HepG2 (cell line): ENCODE data around the gene SHISA9. TPM values are rescaled to one million over a fixed set of nuclear protein-coding genes. Genes with fewer than 3 reads are reported as not detected.

Experiments
- ATAC-seq: fragments of 200-7000 bp; cut with Tn5 transposase; 3 replicates; pipeline ENCODE4 v1.9.1; 2020; ENCODE audit warnings: mild to moderate bottlenecking, moderate library complexity
- BruUV-seq: library from RNA; stranded (reverse); fragments of 400-500 nt; replicated peaks from 2 replicates; lab custom pipeline; 2021; lab: Mats Ljungman, UMichigan
- CTCF ChIA-PET: fragments of 300-600 bp; formaldehyde crosslinking; extraction: SDS; loops from one replicate; lab custom pipeline; 2021; ENCODE audit warnings: low total read pairs, inconsistent platforms, low intra/inter-chr PET ratio; lab: Yijun Ruan, JAX
- POLR2A ChIA-PET: fragments of 350-600 bp; sonication (Branson Sonifier 250); formaldehyde crosslinking; loops from one replicate; lab custom pipeline; 2020; ENCODE audit warnings: antibody characterized with exemption, inconsistent platforms; lab: Yijun Ruan, JAX
- DNase-seq: peaks from one replicate; pipeline ENCODE4 v3.0.0-alpha.2; 2015; ENCODE audit warnings: low spot score
- FAIRE-seq: peaks from 3 replicates; lab custom pipeline; 2011; peaks lifted over from hg19 to GRCh38; lab: Jason Lieb, UNC
- H2AFZ ChIP-seq: one replicate; pipeline ENCODE4 v1.6.1; 2011; ENCODE audit warnings: low read length, inconsistent platforms
- H3K27ac ChIP-seq: fragments of 300-600 bp; 3 replicates; pipeline ENCODE4 v1.8.0; 2011; ENCODE audit warnings: mixed run types, mild to moderate bottlenecking, mixed read lengths, low read length, inconsistent platforms; ENCODE audit not compliant: insufficient read depth; ENCODE audit errors: extremely low read length
- H3K27me3 ChIP-seq, 2 experiments: fragments of 200-600 bp in 1 of 2; 2 replicates in 1 of 2; 3 replicates in 1 of 2; pipeline versions ENCODE4 v1.6.0 to v1.8.0; 2011; ENCODE audit warnings: low read length in 2 of 2, mild to moderate bottlenecking in 2 of 2, moderate library complexity in 2 of 2, inconsistent platforms in 1 of 2; ENCODE audit not compliant: insufficient read depth in 2 of 2, control insufficient read depth in 1 of 2
- H3K36me3 ChIP-seq, 2 experiments: fragments of 200-600 bp in 1 of 2; replicated peaks in 1 of 2; 2 replicates in 1 of 2; 3 replicates in 1 of 2; pipeline versions ENCODE4 v1.5.1 to v1.8.0; 2011; ENCODE audit warnings: low read length in 2 of 2, inconsistent platforms in 1 of 2; ENCODE audit not compliant: insufficient read depth in 2 of 2, control insufficient read depth in 1 of 2
- H3K4me1 ChIP-seq: 2 replicates; pipeline ENCODE4 v1.5.1; 2012; ENCODE audit warnings: low read length, inconsistent platforms; ENCODE audit not compliant: insufficient read depth
- H3K4me2 ChIP-seq: 2 replicates; pipeline ENCODE4 v1.6.0; 2011; ENCODE audit warnings: low read depth, low read length, inconsistent platforms
- H3K4me3 ChIP-seq, 3 experiments: fragments of 200-600 bp in 1 of 3; sonication (generic), shearing (Covaris generic) in 1 of 3; replicated peaks in 1 of 3; 2 replicates each; pipeline ENCODE4 v1.5.1; 2011 to 2016; ENCODE audit warnings: low read length in 3 of 3, inconsistent platforms in 2 of 3, low read depth in 2 of 3, mild to moderate bottlenecking in 2 of 3, control low read depth in 1 of 3, mixed read lengths in 1 of 3; ENCODE audit not compliant: insufficient read depth in 1 of 3
- H3K79me2 ChIP-seq: one replicate; pipeline ENCODE4 v1.6.1; 2011; ENCODE audit warnings: low read length, inconsistent platforms; ENCODE audit not compliant: insufficient read depth
- H3K9ac ChIP-seq: 2 replicates; pipeline ENCODE4 v1.6.0; 2011; ENCODE audit warnings: mild to moderate bottlenecking, low read depth, low read length, inconsistent platforms; ENCODE audit not compliant: insufficient read depth
- H3K9me3 ChIP-seq: 2 replicates; pipeline ENCODE4 v1.5.1; 2012; ENCODE audit warnings: mild to moderate bottlenecking, low read length
- H4K20me1 ChIP-seq: 2 replicates; pipeline ENCODE4 v1.6.0; 2011; ENCODE audit warnings: inconsistent platforms, mild to moderate bottlenecking, low read length, moderate library complexity; ENCODE audit not compliant: insufficient read depth
- CREB1 ChIP-seq, 2 experiments: fragments of 450-650 bp in 1 of 2; IDR thresholded peaks; 2 replicates each; pipeline ENCODE4 v1.6.1; 2016 to 2017; ENCODE audit warnings: control low read depth in 1 of 2, mild to moderate bottlenecking in 1 of 2, missing compliant biosample characterization in 1 of 2, missing genetic modification characterization in 1 of 2
- ESRRA ChIP-seq: sonication (generic); formaldehyde crosslinking; IDR thresholded peaks from 2 replicates; pipeline ENCODE4 v1.5.1; 2020; ENCODE audit warnings: mild to moderate bottlenecking, low read depth, missing genetic modification reagents
- FOXA3 ChIP-seq: IDR thresholded peaks from 2 replicates; pipeline ENCODE4 v1.6.1; 2016; ENCODE audit warnings: missing genetic modification reagents, missing compliant biosample characterization
- HNF4A ChIP-seq: sonication (generic); formaldehyde crosslinking; IDR thresholded peaks from 2 replicates; pipeline ENCODE4 v1.4.0; 2020; ENCODE audit warnings: missing genetic modification reagents
- HOXA5 ChIP-seq: sonication (generic); formaldehyde crosslinking; IDR thresholded peaks from 2 replicates; pipeline ENCODE4 v1.4.0; 2020; ENCODE audit warnings: missing genetic modification reagents
- IRX3 ChIP-seq: sonication (generic); formaldehyde crosslinking; IDR thresholded peaks from 2 replicates; pipeline ENCODE4 v1.8.1; 2023; ENCODE audit warnings: mild to moderate bottlenecking, low read depth, missing genetic modification reagents, borderline replicate concordance
- KAT2B ChIP-seq: fragments of 150-350 bp; IDR thresholded peaks from 2 replicates; pipeline ENCODE4 v1.6.1; 2014; ENCODE audit warnings: low read depth, low read length, borderline replicate concordance
- KDM4B ChIP-seq: sonication (generic); formaldehyde crosslinking; IDR thresholded peaks from 2 replicates; pipeline ENCODE4 v1.4.0; 2020; ENCODE audit warnings: missing genetic modification reagents
- LCORL ChIP-seq, 2 experiments: fragments of 450-650 bp in 1 of 2; sonication (generic) in 1 of 2; formaldehyde crosslinking in 1 of 2; IDR thresholded peaks; 2 replicates each; pipeline versions ENCODE4 v1.5.0 to v1.6.1; 2017 to 2020; ENCODE audit warnings: antibody characterized with exemption in 1 of 2, missing genetic modification reagents in 1 of 2
- MEF2D ChIP-seq: sonication (generic); formaldehyde crosslinking; IDR thresholded peaks from 2 replicates; pipeline ENCODE4 v1.5.1; 2020; ENCODE audit warnings: mild to moderate bottlenecking, missing genetic modification reagents
- MIER3 ChIP-seq: IDR thresholded peaks from 2 replicates; pipeline ENCODE4 v1.6.1; 2016; ENCODE audit warnings: missing compliant biosample characterization, borderline replicate concordance
- POLR2A ChIP-seq, 2 experiments: IDR thresholded peaks; 2 replicates each; pipeline ENCODE4 v1.6.1; 2011; ENCODE audit warnings: low read depth in 2 of 2, low read length in 2 of 2, mild to moderate bottlenecking in 1 of 2, moderate library complexity in 1 of 2; ENCODE audit not compliant: insufficient read depth in 1 of 2
- SMAD9 ChIP-seq: sonication (generic); formaldehyde crosslinking; IDR thresholded peaks from 2 replicates; pipeline ENCODE4 v1.5.1; 2020; ENCODE audit warnings: mild to moderate bottlenecking, missing genetic modification reagents
- ZNF230 ChIP-seq: sonication (generic); formaldehyde crosslinking; IDR thresholded peaks from 2 replicates; pipeline ENCODE4 v1.4.0; 2020; ENCODE audit warnings: mild to moderate bottlenecking, missing genetic modification reagents
- ZNF24 ChIP-seq: fragments of 450-650 bp; IDR thresholded peaks from 2 replicates; pipeline ENCODE4 v1.6.1; 2017; ENCODE audit warnings: antibody characterized with exemption, mild to moderate bottlenecking
- ZNF274 ChIP-seq: sonication (generic); formaldehyde crosslinking; IDR thresholded peaks from 2 replicates; pipeline ENCODE4 v1.5.1; 2020; ENCODE audit warnings: mild to moderate bottlenecking, missing genetic modification reagents
- ZNF367 ChIP-seq: sonication (generic); formaldehyde crosslinking; IDR thresholded peaks from 2 replicates; pipeline ENCODE4 v1.4.0; 2020; ENCODE audit warnings: missing genetic modification reagents, borderline replicate concordance
- ZNF510 ChIP-seq: sonication (generic); formaldehyde crosslinking; IDR thresholded peaks from 2 replicates; pipeline ENCODE4 v1.4.0; 2020; ENCODE audit warnings: low read depth, mild to moderate bottlenecking, missing genetic modification reagents
- ZNF543 ChIP-seq: sonication (generic); formaldehyde crosslinking; IDR thresholded peaks from 2 replicates; pipeline ENCODE4 v1.4.0; 2020; ENCODE audit warnings: mild to moderate bottlenecking, missing genetic modification reagents
- ZNF788 ChIP-seq: sonication (generic); formaldehyde crosslinking; IDR thresholded peaks from 2 replicates; pipeline ENCODE4 v1.5.0; 2020; ENCODE audit warnings: mild to moderate bottlenecking, missing genetic modification reagents, borderline replicate concordance
- WGBS: methylation state at CpG from one replicate; pipeline ENCODE4 v1.1.6; 2017; ENCODE audit warnings: low lambda C conversion rate; 5-methylcytosine and 5-hydroxymethylcytosine counted together
- in situ Hi-C: cut with HindIII; loops from 2 replicates; pipeline ENCODE4 v1.10.0; 2017; ENCODE audit warnings: low pct_unique_long_range_greater_than_20kb; ENCODE audit not compliant: extremely low pct_ligation_motif_present
- intact Hi-C: fragments of 100-400 bp; cut with micrococcal nuclease; formaldehyde crosslinking; loops from one replicate; pipeline ENCODE4 v1.10.0; 2022; ENCODE audit not compliant: unreplicated experiment
- polyA plus RNA-seq, 8 experiments: library from polyadenylated mRNA; depleted of rRNA in 3 of 8; stranded (reverse) in 7 of 8; unstranded in 1 of 8; fragments of >200 nt; fragmentation: Illumina TruSeq in 4 of 8; extraction: Trizol in 4 of 8; gene quantifications; 2 replicates each; pipeline versions ENCODE4 v1.2.1 to v1.2.3, GENCODE V29; 2011 to 2016; ENCODE audit warnings: low read depth in 4 of 8, missing spikeins in 1 of 8, mixed read lengths in 1 of 8; ENCODE audit not compliant: insufficient read depth in 1 of 8
- total RNA-seq, 5 experiments: library from RNA; depleted of rRNA; stranded (reverse); fragments of >200 nt; fragmentation: Illumina TruSeq; extraction: Trizol; gene quantifications; 2 replicates each; pipeline ENCODE4 v1.2.3, GENCODE V29; 2016; ENCODE audit warnings: low read depth in 1 of 5
- TF ChIP-seq, protein P1 (sequence below): IDR thresholded peaks from 2 replicates; pipeline ENCODE4 v1.6.1; 2016; ENCODE audit warnings: control low read depth
- TF ChIP-seq, protein P2 (sequence below): sonication (generic); formaldehyde crosslinking; IDR thresholded peaks from 2 replicates; pipeline ENCODE4 v1.4.0; 2020; ENCODE audit warnings: missing genetic modification reagents

Gene SHISA9
- total and polyA plus RNA-seq, 2 of the 13 experiments (the other 11 are each of a cell fraction or from before 2014, with no cell fraction given): 0.01 TPM; not detected in 1

DNA sequence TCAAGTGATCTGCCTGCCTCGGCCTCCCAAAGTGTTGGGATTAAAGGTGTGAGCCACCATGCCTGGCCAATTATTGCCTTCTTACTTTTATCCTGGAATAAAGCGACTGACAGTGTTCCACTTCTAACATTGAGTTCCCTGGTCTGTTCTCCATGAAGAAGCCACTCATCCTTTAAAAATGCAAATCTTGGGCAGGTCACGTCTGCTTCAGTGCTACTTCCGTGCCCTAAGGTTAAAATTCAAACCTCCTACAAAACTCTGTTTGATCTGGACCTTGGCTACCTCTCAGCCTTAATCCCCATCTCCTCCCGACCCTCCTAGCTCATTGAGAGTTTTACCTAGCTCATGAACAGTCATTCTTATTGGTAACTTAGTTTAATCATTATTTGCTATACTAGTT is 9.6 kb upstream of the SHISA9 start:
- 20% methylated on average over 5 of the region's 5 CpGs for WGBS

DNA sequence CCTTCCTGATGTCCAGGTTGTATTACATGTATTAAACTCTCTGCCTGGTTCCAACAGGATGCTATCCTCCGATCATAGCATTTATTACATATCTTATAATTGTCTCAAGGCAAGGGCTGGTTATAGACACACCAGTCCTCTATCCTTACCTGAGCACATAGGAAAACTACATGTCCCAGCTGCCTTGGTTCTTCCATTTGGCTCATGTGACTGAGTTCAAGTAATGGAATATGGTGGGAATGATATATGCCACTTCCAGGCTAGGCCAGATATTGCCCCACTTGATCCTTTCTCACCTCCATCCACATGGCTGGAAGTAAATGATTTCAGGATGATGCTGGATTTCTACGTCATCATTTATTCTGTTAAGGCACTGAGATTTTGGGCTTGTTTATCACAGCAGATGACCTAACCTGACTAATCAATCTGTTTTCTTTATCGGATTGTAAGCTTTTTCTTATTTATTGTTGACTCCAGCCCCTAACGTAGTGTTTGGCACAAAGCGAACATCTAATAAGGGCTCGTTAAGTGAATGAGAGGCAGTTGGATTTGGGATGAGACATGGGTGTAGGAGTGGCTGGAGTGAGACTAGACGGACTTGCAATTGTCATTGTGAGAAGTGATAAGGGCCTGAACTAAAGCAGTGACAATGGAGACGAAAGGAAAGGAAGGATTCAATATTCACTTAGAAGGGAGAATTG is 8.2 kb upstream of the SHISA9 start:
- no peak overlapping the region for H3K9ac ChIP-seq
- no peaks in the 10 kb centered on the region for H3K36me3 ChIP-seq
- intact Hi-C loops: loop anchor here (10.0 kb wide), 1 partner anchor 982 kb away; no protein-coding TSS in a partner anchor
- no peak overlapping the region for H3K4me2 ChIP-seq
- BruUV-seq: no TSS peak
- 12% methylated on average over 8 of the region's 8 CpGs for WGBS
- H3K27ac ChIP-seq: no peak overlapping the region
- no peak for ATAC-seq
- no peak for TF ChIP-seq HNF4A (CRISPR knock-in tag)
- TF ChIP-seq CREB1 (IDR thresholded peaks at IDR 0.05): peak; percentile 67
- no peak for TF ChIP-seq CREB1 (CRISPR knock-in tag; IDR thresholded peaks at IDR 0.05)
- no peak for TF ChIP-seq KDM4B (CRISPR knock-in tag)
- TF ChIP-seq, protein P1, sequence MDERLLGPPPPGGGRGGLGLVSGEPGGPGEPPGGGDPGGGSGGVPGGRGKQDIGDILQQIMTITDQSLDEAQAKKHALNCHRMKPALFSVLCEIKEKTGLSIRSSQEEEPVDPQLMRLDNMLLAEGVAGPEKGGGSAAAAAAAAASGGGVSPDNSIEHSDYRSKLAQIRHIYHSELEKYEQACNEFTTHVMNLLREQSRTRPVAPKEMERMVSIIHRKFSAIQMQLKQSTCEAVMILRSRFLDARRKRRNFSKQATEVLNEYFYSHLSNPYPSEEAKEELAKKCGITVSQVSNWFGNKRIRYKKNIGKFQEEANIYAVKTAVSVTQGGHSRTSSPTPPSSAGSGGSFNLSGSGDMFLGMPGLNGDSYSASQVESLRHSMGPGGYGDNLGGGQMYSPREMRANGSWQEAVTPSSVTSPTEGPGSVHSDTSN (CRISPR knock-in tag): no peak
- TF ChIP-seq ZNF230 (CRISPR knock-in tag): no peak
- TF ChIP-seq MIER3: no peak
- TF ChIP-seq KAT2B: no peak
- TF ChIP-seq LCORL (IDR thresholded peaks at IDR 0.05): peak; percentile 96
- TF ChIP-seq LCORL (CRISPR knock-in tag; IDR thresholded peaks at IDR 0.05): no peak
- no peak for TF ChIP-seq ZNF274 (CRISPR knock-in tag)
- no peak for TF ChIP-seq MEF2D (CRISPR knock-in tag)
- no peak for TF ChIP-seq ZNF788 (CRISPR knock-in tag)
- POLR2A ChIA-PET: no interaction called here
- no peak for DNase-seq
- H4K20me1 ChIP-seq: no peaks in the 10 kb centered on the region
- no peaks in the 10 kb centered on the region for H3K27me3 ChIP-seq
- H3K79me2 ChIP-seq: no peaks in the 10 kb centered on the region
- H3K4me3 ChIP-seq: no peak overlapping the region
- no peaks in the 10 kb centered on the region for H3K9me3 ChIP-seq
- in situ Hi-C loops: no loop called here
- FAIRE-seq: no peak
- H3K4me1 ChIP-seq: no peaks in the 10 kb centered on the region
- CTCF ChIA-PET: no interaction called here
- H2AFZ ChIP-seq: no peak overlapping the region

More for the DNA sequence above, 9.6 kb upstream of the SHISA9 start:
- in situ Hi-C loops: no loop called here
- Histone ChIP-seq H3K27me3 (no peaks in the 10 kb centered on the region), H3K9me3 (no peaks in the 10 kb centered on the region), H3K4me1 (no peaks in the 10 kb centered on the region), H3K36me3 (no peaks in the 10 kb centered on the region), H4K20me1 (no peaks in the 10 kb centered on the region), H3K9ac (no peak overlapping the region), H3K79me2 (no peaks in the 10 kb centered on the region), H3K4me3 (no peak overlapping the region), H3K4me2 (no peak overlapping the region), H3K27ac (no peak overlapping the region), H2AFZ (no peak overlapping the region)
- FAIRE-seq (no peak), ATAC-seq (no peak), DNase-seq (no peak)
- ChIA-PET CTCF (no interaction called here), POLR2A (no interaction called here)
- TF ChIP-seq ZNF543 (no peak), ZNF510 (no peak), ZNF24 (no peak), ZNF367 (CRISPR knock-in tag) (no peak), ESRRA (no peak), IRX3 (no peak), POLR2A (IDR thresholded peaks at IDR 0.05; ENCODE audit: insufficient read depth in 1 of 2, low read depth in 2 of 2, low read length in 2 of 2) (no peak), SMAD9 (CRISPR knock-in tag) (no peak), HOXA5 (CRISPR knock-in tag) (no peak), FOXA3 (CRISPR knock-in tag) (no peak)
- TF ChIP-seq, protein P2, sequence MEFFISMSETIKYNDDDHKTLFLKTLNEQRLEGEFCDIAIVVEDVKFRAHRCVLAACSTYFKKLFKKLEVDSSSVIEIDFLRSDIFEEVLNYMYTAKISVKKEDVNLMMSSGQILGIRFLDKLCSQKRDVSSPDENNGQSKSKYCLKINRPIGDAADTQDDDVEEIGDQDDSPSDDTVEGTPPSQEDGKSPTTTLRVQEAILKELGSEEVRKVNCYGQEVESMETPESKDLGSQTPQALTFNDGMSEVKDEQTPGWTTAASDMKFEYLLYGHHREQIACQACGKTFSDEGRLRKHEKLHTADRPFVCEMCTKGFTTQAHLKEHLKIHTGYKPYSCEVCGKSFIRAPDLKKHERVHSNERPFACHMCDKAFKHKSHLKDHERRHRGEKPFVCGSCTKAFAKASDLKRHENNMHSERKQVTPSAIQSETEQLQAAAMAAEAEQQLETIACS (CRISPR knock-in tag): no peak
- BruUV-seq: no TSS peak
- intact Hi-C loops: loop anchor here (1.0 to 10.0 kb wide), 2 partner anchors 11 to 983 kb away; no protein-coding TSS in a partner anchor
